ENCODE measurements around the gene ZNF548.
"Not testable (repeated sequence)": the region's sequence is repeated elsewhere in the genome, so short reads cannot be mapped to it uniquely, and the experiment has no call there.

ZNF548 gene

GRCh38 chr19:57389730-57390598 is at the start of gene ZNF548:
ZNF548 (plus strand) TSS chr19:57389854; CDS start chr19:57390100, 246 bp downstream.
- DNase-seq: peak; percentile 91

GRCh38 chr19:57342582-57342981 is 47.1 kb upstream of the ZNF548 start:
- no peak for DNase-seq

- no peak for DNase-seq
Observed at GRCh38 chr19:57348136-57348535, 41.5 kb upstream of the ZNF548 start.

GRCh38 chr19:57350877-57351805 is 38.5 kb upstream of the ZNF548 start, which contains the start of gene ZNF304:
ZNF304 (plus strand) TSS chr19:57351271; CDS start chr19:57351665, 394 bp downstream.
- DNase-seq: peak; percentile 78

- no peak for DNase-seq
Observed at GRCh38 chr19:57351867-57352266, 37.8 kb upstream of the ZNF548 start.

GRCh38 chr19:57355916-57356315 is 33.7 kb upstream of the ZNF548 start:
- DNase-seq: no peak

DNA sequence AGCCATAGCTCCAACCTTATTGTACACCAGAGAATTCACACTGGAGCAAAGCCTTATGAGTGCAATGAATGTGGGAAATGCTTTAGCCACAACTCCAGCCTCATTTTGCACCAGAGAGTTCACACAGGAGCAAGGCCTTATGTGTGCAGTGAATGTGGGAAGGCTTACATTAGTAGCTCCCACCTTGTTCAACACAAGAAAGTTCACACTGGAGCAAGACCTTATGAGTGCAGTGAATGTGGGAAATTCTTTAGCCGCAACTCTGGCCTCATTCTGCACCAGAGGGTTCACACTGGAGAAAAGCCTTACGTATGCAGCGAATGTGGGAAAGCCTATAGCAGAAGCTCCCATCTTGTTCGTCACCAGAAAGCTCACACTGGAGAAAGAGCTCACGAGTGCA is 32.2 kb upstream of the ZNF548 start:
- no peak for DNase-seq

GRCh38 chr19:57359300-57359699 is 30.4 kb upstream of the ZNF548 start:
- DNase-seq: no peak

- no peak for DNase-seq
Observed at GRCh38 chr19:57362419-57362818, 27.2 kb upstream of the ZNF548 start.

DNA sequence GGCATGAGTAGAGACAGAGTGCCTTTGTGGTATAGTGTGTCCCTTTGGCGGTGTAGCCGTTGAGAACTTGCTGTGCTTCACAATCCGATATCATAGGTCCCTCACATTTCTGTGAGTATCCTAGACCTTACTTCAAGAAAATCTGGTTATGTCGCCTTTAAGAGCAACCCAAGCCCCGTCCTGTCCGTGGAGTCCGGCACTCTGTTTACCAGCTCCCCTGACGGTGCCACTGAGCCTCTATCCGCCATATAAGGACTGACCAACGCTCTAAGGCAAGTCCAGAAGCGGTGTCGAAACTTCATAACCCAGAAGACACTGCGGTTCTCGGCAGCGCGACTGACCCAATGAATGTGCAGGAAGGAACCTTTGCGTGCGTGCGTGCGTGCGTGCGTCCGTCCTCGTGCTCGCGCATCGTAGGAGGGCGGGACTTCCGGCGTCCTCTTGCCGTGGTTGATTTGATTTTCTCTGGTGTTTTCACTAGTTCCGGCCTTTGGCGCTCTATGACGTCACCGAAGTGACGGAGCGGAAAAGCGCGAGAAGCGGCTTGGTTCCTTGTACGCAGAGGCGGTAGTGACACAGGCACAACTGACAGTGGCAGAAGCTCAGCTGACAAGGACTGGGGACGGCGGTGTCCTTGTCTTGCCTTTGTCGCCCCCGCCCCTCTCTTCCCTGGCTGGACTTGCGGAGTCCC is 26.5 kb upstream of the ZNF548 start, which contains the start of the genes TRAPPC2B and ZNF547:
Gene TRAPPC2B, plus strand, starts transcription at position 555 of the 691 bp plus-strand sequence. CDS start 1,283 bp downstream, outside the sequence.
Gene ZNF547, plus strand, starts transcription at position 555 of the 691 bp plus-strand sequence. CDS start 5,005 bp downstream, outside the sequence.
- peak; percentile 95 for DNase-seq

GRCh38 chr19:57363688-57364181 is 25.9 kb upstream of the ZNF548 start:
- DNase-seq: no peak

GRCh38 chr19:57366776-57367175 is 22.9 kb upstream of the ZNF548 start:
- DNase-seq: no peak

DNA sequence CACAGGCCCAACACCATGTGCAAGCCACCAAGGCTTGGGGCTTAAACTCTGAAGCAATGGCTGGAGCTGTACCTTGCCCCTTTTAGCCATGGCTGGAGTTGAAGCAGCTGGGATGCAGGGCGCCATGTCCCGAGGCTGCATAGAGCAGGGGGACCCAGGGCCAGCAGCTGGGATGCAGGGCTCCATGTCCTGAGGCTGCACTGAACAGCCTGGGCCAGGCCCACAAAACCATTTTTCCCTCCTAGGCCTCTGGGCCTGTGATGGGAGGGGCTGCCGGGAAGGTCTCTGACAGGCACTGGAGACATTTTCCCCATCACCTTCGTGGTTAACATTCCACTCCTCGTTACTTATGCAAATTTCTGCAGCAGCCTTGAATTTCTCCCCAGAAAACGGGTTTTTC is 15.5 kb upstream of the ZNF548 start:
- DNase-seq: no peak

DNA sequence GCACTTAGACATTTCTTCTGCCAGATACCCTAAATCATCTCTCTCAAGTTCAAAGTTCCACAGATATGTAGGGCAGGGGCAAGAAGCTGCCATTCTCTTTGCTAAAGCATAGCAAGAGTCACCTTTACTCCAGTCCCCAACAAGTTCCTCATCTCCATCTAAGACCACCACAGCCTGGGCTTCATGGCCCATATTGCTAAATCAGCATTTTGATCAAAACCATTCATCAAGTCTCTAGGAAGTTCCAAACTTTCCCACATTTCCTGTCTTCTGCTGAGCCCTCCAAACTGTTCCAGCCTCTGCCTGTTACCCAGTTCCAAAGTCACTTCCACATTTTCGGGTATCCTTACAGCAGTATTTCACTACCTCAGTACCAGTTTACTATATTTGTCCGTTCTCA is 15.0 kb upstream of the ZNF548 start:
- not testable (repeated sequence) for DNase-seq

- no peak for DNase-seq
Observed at GRCh38 chr19:57376151-57376550, 13.5 kb upstream of the ZNF548 start.

DNA sequence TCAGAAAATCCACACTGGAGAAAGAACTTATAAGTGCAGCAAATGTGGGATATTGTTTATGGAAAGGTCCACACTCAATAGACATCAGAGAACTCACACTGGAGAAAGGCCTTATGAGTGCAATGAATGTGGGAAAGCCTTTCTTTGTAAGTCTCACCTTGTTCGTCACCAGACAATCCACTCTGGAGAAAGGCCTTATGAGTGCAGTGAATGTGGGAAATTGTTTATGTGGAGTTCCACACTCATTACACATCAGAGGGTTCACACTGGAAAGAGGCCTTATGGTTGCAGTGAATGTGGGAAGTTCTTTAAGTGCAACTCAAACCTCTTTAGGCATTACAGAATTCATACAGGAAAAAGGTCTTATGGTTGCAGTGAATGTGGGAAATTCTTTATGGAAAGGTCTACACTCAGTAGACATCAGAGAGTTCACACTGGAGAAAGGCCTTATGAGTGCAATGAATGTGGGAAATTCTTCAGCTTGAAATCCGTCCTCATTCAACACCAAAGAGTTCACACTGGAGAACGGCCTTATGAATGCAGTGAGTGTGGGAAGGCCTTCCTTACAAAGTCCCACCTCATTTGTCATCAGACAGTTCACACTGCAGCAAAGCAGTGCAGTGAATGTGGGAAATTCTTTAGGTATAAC is 12.0 kb upstream of the ZNF548 start:
- no peak for DNase-seq

GRCh38 chr19:57380923-57381322 is 8.7 kb upstream of the ZNF548 start:
- DNase-seq: no peak

DNA sequence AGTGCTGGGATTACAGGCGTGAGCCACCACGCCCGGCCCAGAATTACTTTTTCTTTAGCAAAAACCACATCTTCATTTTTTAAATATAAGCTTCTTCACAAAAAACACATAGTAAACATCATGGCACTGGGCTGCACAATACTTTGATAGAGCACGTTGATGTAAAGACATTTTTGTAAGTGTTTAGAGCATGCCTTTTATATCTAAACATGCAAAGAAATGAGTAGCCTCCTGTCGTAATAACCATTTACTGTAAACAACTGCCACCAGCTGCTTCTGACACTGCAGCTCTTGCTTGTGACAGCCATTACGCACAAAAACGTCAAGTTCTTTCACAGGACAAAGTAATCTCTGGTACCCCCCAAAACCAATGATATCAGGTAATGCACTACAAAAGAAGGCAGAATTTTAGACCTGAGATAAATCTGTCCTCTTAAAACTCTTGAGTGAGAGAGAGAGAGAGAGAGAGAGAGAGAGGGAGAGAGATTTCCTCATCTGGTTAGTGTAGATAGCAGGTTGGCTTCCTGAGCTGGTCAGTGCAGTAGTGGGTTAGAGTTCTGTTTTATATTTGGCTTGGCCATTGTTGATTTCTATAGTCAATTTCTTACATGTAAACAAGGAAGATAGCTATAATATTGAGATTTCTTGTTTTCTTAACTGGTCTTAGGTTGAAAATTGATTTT is 6.7 kb upstream of the ZNF548 start:
- no peak for DNase-seq

DNA sequence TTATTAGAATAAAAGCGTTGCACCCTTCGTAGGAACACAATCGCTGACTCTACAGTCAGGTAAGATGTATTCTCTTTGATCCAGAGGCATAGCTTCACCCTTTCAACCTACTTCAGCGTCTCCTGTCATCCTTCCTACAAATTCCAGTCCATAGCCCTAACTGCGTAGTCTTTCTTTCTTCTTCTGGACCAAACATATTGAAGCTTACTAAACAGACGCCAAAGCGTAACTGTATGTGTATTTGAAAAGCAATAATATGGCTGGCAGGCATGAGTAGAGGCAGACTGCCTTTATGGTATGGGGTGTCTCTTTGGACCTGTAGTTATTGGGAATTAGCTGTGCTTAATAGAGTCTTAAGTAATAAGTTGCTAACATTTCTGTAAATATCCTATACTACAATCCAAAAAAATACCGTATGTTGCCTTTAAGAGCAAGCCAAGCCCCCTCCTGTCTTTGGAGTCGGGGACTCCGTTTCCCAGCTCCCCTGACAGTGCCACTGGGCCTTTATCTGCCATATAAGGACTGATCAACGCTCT is 392 bp upstream of the ZNF548 start:
- no peak for DNase-seq

DNA sequence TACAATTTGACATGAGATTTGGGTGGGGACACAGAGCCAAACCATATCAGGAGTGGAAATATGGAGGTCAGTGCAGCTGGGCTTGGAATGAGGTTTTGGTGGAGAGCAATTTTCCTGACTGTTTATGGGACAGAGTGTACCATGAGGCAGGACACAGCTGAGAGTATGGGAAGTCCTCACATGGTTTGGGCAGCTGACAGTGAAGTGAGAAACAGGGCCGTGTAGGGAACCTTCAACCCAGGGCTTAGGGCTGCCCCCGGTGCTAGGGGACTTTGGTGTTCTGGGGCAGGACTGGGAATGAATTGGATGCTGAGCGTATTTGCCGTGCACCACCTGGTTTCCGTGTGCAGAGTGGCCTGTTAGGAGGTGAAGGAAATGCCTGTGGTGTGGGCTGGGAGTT is 6.1 kb downstream of the ZNF548 start:
- DNase-seq: no peak

DNA sequence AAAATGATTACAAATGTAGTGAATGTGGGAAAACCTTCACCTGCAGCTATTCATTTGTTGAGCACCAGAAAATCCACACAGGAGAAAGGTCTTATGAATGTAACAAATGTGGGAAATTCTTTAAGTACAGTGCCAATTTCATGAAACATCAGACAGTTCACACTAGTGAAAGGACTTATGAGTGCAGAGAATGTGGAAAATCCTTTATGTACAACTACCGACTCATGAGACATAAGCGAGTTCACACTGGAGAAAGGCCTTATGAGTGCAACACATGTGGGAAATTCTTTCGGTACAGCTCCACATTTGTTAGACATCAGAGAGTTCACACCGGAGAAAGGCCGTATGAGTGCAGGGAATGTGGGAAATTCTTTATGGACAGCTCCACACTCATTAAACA is 9.2 kb downstream of the ZNF548 start:
- no peak for DNase-seq
